H54 (cell line): ENCODE measurements around the gene TMEM255A.
"Not testable (repeated sequence)": the region's sequence is repeated elsewhere in the genome, so short reads cannot be mapped to it uniquely, and the experiment has no call there.

ENCODE experiments used
- DNase-seq: peaks from one replicate; pipeline ENCODE4 v3.0.0; 2011; ENCODE audit warnings: low spot score, mixed read lengths; ENCODE audit not compliant: insufficient read length
- FAIRE-seq: peaks from 3 replicates; lab custom pipeline; 2011; peaks lifted over from hg19 to GRCh38; lab: Jason Lieb, UNC
- POLR2A ChIP-seq: IDR thresholded peaks from 2 replicates; pipeline ENCODE4 v1.6.1; 2011; ENCODE audit warnings: low read depth, mild to moderate bottlenecking, low read length

The TMEM255A gene

GRCh38 chrX:120310861-120311726 lies at the start of gene TMEM255A:
TMEM255A (minus strand) TSS chrX:120311461; CDS start chrX:120311309, 152 bp downstream.
- FAIRE-seq = no peak
- DNase-seq = peak; percentile 15
- no peak for TF ChIP-seq POLR2A

- peak; percentile 50 for FAIRE-seq
- no peak for TF ChIP-seq POLR2A
- DNase-seq = peak; percentile 34
Measured at GRCh38 chrX:120358737-120359456, 47.6 kb upstream of the TMEM255A start.

- DNase-seq = no peak
- TF ChIP-seq POLR2A = no peak
- FAIRE-seq = no peak
Measured at GRCh38 chrX:120357186-120357585, 45.9 kb upstream of the TMEM255A start.

GRCh38 chrX:120356084-120356483 lies 44.8 kb upstream of the TMEM255A start:
- no peak for TF ChIP-seq POLR2A
- no peak for DNase-seq
- no peak for FAIRE-seq

- DNase-seq = no peak
- TF ChIP-seq POLR2A = no peak
- no peak for FAIRE-seq
Measured at GRCh38 chrX:120350450-120351138, 39.3 kb upstream of the TMEM255A start.

- not testable (repeated sequence) for FAIRE-seq, DNase-seq
Measured at GRCh38 chrX:120344566-120344965, 33.3 kb upstream of the TMEM255A start.

- DNase-seq (no peak), FAIRE-seq (no peak)
- TF ChIP-seq POLR2A = no peak
Measured at GRCh38 chrX:120336899-120337298, 25.6 kb upstream of the TMEM255A start.

GRCh38 chrX:120335289-120335688 lies 24.0 kb upstream of the TMEM255A start:
- no peak for TF ChIP-seq POLR2A
- no peak for FAIRE-seq
- DNase-seq = no peak

GRCh38 chrX:120334603-120335002 lies 23.3 kb upstream of the TMEM255A start:
- no peak for DNase-seq
- no peak for TF ChIP-seq POLR2A
- no peak for FAIRE-seq

GRCh38 chrX:120334151-120334550 lies 22.9 kb upstream of the TMEM255A start:
- no peak for DNase-seq
- TF ChIP-seq POLR2A = no peak

GRCh38 chrX:120332394-120332793 lies 21.1 kb upstream of the TMEM255A start:
- no peak for DNase-seq
- no peak for TF ChIP-seq POLR2A
- no peak for FAIRE-seq

More at GRCh38 chrX:120334151-120334550, 22.9 kb upstream of the TMEM255A start:
- no peak for FAIRE-seq

- FAIRE-seq (no peak), DNase-seq (no peak)
- TF ChIP-seq POLR2A = no peak
Measured at GRCh38 chrX:120331116-120331515, 19.9 kb upstream of the TMEM255A start.

GRCh38 chrX:120321520-120322281 lies 10.4 kb upstream of the TMEM255A start:
- TF ChIP-seq POLR2A = no peak
- DNase-seq (no peak), FAIRE-seq (no peak)

- TF ChIP-seq POLR2A = no peak
- FAIRE-seq (no peak), DNase-seq (no peak)
Measured at GRCh38 chrX:120318411-120318810, 7.2 kb upstream of the TMEM255A start.
